Lower leg skin (tissue), 3 donors: ENCODE measurements around the gene CREB3L1.

ENCODE experiments used
- POLR2A ChIP-seq, 2 donors: fragments of 450-650 bp; IDR thresholded peaks; one replicate each; pipeline ENCODE4 v1.6.1; 2016 to 2017; ENCODE audit warnings: antibody characterized with exemption in 2 of 2, mild to moderate bottlenecking in 1 of 2, moderate library complexity in 1 of 2
- TF ChIP-seq, protein P1 (sequence below), 3 donors: fragments of 450-650 bp; IDR thresholded peaks; one replicate each; pipeline ENCODE4 v1.5.1; 2016; ENCODE audit warnings: antibody characterized with exemption in 3 of 3, mild to moderate bottlenecking in 3 of 3, moderate library complexity in 2 of 3

DNA sequence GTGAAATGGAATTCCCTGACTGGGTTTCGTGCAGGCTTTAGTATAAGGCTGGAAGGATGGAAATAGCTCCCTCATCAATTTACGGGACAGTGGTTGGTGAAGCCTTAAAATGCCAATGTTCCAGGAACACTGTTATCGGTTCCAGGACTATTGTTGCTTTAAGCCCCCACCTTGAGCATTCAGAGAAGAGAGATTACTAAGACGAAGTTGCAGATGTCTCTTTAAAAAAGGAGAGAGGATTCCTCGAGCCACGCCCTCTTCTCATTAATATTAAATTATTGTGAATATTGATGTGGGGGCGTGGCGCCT is 195 bp upstream of the CREB3L1 start:
- no peak for TF ChIP-seq POLR2A (IDR thresholded peaks at IDR 0.05)
- TF ChIP-seq, protein P1, sequence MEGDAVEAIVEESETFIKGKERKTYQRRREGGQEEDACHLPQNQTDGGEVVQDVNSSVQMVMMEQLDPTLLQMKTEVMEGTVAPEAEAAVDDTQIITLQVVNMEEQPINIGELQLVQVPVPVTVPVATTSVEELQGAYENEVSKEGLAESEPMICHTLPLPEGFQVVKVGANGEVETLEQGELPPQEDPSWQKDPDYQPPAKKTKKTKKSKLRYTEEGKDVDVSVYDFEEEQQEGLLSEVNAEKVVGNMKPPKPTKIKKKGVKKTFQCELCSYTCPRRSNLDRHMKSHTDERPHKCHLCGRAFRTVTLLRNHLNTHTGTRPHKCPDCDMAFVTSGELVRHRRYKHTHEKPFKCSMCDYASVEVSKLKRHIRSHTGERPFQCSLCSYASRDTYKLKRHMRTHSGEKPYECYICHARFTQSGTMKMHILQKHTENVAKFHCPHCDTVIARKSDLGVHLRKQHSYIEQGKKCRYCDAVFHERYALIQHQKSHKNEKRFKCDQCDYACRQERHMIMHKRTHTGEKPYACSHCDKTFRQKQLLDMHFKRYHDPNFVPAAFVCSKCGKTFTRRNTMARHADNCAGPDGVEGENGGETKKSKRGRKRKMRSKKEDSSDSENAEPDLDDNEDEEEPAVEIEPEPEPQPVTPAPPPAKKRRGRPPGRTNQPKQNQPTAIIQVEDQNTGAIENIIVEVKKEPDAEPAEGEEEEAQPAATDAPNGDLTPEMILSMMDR (IDR thresholded peaks at IDR 0.05), result no peak
